ENCODE data around the gene ANKHD1. TPM values are rescaled to one million over a fixed set of nuclear protein-coding genes. Genes with fewer than 3 reads are reported as not detected.
A peak's percentile ranks its signal among the peaks of the same experiment; 100 is the strongest.

Gene ANKHD1
- total RNA-seq, 1 donor from 2014 or later, result 105 TPM

DNA sequence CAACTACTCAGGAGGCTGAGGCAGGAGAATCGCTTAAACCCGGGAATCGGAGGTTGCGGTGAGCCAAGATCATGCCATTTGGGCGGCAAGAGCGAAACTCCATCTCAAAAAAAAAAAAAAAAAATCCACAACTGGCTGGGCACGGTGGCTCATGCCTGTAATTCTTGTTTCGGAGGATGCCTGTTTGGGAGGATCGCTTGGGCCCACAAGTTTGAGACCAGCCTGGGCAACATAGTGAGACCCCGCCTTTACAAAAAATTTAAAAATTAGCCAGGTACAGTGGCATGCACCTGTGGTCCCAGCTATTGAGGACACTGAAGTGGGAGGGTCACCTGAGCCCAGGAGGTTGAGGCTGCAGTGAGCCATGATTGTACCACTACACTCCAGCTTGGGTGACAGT lies 144.0 kb downstream of the ANKHD1 start:
- peaks cover 6% of the 10 kb centered on the region for H3K27me3 Mint-ChIP-seq (ENCODE audit: unreplicated experiment)
- no peak for DNase-seq
- H3K4me3 Mint-ChIP-seq (ENCODE audit: unreplicated experiment), result no peak overlapping the region
- H3K4me1 Mint-ChIP-seq (ENCODE audit: low read depth, unreplicated experiment), result peaks cover 6% of the 10 kb centered on the region
- TF ChIP-seq, protein P1, sequence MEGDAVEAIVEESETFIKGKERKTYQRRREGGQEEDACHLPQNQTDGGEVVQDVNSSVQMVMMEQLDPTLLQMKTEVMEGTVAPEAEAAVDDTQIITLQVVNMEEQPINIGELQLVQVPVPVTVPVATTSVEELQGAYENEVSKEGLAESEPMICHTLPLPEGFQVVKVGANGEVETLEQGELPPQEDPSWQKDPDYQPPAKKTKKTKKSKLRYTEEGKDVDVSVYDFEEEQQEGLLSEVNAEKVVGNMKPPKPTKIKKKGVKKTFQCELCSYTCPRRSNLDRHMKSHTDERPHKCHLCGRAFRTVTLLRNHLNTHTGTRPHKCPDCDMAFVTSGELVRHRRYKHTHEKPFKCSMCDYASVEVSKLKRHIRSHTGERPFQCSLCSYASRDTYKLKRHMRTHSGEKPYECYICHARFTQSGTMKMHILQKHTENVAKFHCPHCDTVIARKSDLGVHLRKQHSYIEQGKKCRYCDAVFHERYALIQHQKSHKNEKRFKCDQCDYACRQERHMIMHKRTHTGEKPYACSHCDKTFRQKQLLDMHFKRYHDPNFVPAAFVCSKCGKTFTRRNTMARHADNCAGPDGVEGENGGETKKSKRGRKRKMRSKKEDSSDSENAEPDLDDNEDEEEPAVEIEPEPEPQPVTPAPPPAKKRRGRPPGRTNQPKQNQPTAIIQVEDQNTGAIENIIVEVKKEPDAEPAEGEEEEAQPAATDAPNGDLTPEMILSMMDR (IDR thresholded peaks at IDR 0.05; ENCODE audit: partially characterized antibody, unreplicated experiment), result no peak
- no peaks in the 10 kb centered on the region for H3K36me3 Mint-ChIP-seq (ENCODE audit: unreplicated experiment)
- H3K9me3 Mint-ChIP-seq (ENCODE audit: unreplicated experiment), result peaks cover 9% of the 10 kb centered on the region
- no peak overlapping the region for H3K27ac Mint-ChIP-seq (ENCODE audit: unreplicated experiment)

GRCh38 chr5:140546851-140547507 lies 145.3 kb downstream of the ANKHD1 start:
- peak overlapping the region; percentile 66 for H3K27ac Mint-ChIP-seq (ENCODE audit: unreplicated experiment)
- H3K27me3 Mint-ChIP-seq (ENCODE audit: unreplicated experiment), result peaks cover 6% of the 10 kb centered on the region
- no peaks in the 10 kb centered on the region for H3K36me3 Mint-ChIP-seq (ENCODE audit: unreplicated experiment)
- no peak for DNase-seq
- H3K9me3 Mint-ChIP-seq (ENCODE audit: unreplicated experiment), result peaks cover 9% of the 10 kb centered on the region
- TF ChIP-seq, protein P1 (IDR thresholded peaks at IDR 0.05; ENCODE audit: partially characterized antibody, unreplicated experiment), result no peak
- H3K4me1 Mint-ChIP-seq (ENCODE audit: low read depth, unreplicated experiment), result peaks cover 6% of the 10 kb centered on the region
- H3K4me3 Mint-ChIP-seq (ENCODE audit: unreplicated experiment), result peak overlapping the region; percentile 73

DNA sequence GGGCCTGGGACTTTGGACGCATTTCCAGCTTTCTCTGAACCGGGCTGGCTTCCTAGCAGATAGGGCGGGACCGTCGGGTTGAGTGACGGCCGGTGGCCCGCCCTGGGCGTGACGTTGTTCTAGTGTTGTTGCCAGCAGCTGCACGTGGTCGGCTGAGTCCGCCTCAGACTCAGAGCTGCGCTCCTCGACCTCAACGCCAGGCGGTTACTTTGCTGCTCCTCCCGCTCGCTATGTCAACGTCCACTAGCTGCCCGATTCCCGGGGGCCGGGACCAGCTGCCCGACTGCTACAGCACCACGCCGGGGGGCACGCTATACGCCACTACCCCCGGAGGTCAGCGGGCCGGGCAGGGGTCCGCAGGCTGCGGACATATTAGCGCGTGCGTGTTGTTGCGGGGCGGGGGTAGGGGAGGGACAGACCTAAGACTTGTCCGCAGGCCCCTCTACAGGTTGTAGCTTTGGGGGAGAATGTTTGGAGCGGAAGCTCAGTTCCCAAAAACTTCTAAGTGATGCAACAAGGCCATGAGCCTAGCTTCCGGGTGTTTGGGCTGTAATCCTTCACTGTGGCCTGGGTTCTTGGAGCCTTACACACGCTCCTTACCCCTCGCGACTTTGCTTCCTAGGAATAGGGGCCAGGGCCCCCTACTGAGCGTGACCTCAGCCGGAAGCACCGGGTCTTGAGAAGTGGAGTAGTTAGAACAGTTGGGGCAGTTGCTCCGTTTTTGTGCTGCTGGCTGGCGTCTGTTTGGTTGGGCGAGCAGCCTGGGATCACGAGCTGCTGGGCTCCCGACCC lies 146.1 kb downstream of the ANKHD1 start, which contains the start of gene EIF4EBP3:
TSS of gene EIF4EBP3 (plus strand) at position 155 of the 792 bp plus-strand sequence. CDS start at position 231, 76 bp downstream.
- Mint-ChIP-seq H3K9me3 (ENCODE audit: unreplicated experiment) (peaks cover 9% of the 10 kb centered on the region), H3K4me3 (ENCODE audit: unreplicated experiment) (peak within 1 kb of the TSS; percentile 73), H3K36me3 (ENCODE audit: unreplicated experiment) (no peaks in the 10 kb centered on the region), H3K27ac (ENCODE audit: unreplicated experiment) (peak within 1 kb of the TSS; percentile 66), H3K4me1 (ENCODE audit: low read depth, unreplicated experiment) (peaks cover 6% of the 10 kb centered on the region), H3K27me3 (ENCODE audit: unreplicated experiment) (peaks cover 6% of the 10 kb centered on the region)
- TF ChIP-seq, protein P1 (IDR thresholded peaks at IDR 0.05; ENCODE audit: partially characterized antibody, unreplicated experiment), result peak; percentile 75
- peak; percentile 94 for DNase-seq

- DNase-seq, result no peak
- Mint-ChIP-seq H3K4me3 (ENCODE audit: unreplicated experiment) (peak overlapping the region; percentile 73), H3K27ac (ENCODE audit: unreplicated experiment) (peak overlapping the region; percentile 48), H3K27me3 (ENCODE audit: unreplicated experiment) (peaks cover 6% of the 10 kb centered on the region), H3K4me1 (ENCODE audit: low read depth, unreplicated experiment) (peaks cover 6% of the 10 kb centered on the region), H3K36me3 (ENCODE audit: unreplicated experiment) (no peaks in the 10 kb centered on the region), H3K9me3 (ENCODE audit: unreplicated experiment) (peaks cover 9% of the 10 kb centered on the region)
- TF ChIP-seq, protein P1 (IDR thresholded peaks at IDR 0.05; ENCODE audit: partially characterized antibody, unreplicated experiment), result no peak
These were observed 146.7 kb downstream of the ANKHD1 start for GRCh38 chr5:140548300-140548688.

DNA sequence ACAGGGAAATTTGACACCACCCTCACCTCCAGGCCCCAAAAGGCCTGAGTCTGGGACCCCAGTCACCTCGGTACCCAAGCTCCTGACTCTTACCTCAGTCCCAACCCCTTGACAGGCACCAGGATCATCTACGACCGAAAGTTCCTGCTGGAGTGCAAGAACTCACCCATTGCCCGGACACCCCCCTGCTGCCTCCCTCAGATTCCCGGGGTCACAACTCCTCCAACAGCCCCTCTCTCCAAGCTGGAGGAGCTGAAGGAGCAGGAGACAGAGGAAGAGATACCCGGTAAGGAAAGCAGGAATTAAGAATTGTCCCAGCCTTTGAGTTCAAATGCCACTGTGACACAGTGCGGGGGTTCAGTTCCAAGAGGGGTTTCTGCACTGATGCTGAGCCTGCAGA lies 147.2 kb downstream of the ANKHD1 start:
- Mint-ChIP-seq H3K27me3 (ENCODE audit: unreplicated experiment) (peaks cover 6% of the 10 kb centered on the region), H3K9me3 (ENCODE audit: unreplicated experiment) (peaks cover 9% of the 10 kb centered on the region), H3K27ac (ENCODE audit: unreplicated experiment) (no peak overlapping the region), H3K4me1 (ENCODE audit: low read depth, unreplicated experiment) (peaks cover 6% of the 10 kb centered on the region), H3K4me3 (ENCODE audit: unreplicated experiment) (peak overlapping the region; percentile 73), H3K36me3 (ENCODE audit: unreplicated experiment) (no peaks in the 10 kb centered on the region)
- TF ChIP-seq, protein P1 (IDR thresholded peaks at IDR 0.05; ENCODE audit: partially characterized antibody, unreplicated experiment), result no peak
- DNase-seq, result no peak
